HEK293 (cell line): ENCODE measurements around the gene CNIH3.

ENCODE experiments used
- BCL11B ChIP-seq: fragments of 450-650 bp; formaldehyde crosslinking; IDR thresholded peaks from 2 replicates; pipeline ENCODE4 v1.5.1; 2016; ENCODE audit warnings: low read depth, missing biosample characterization, missing genetic modification characterization
- OSR2 ChIP-seq: fragments of 450-650 bp; formaldehyde crosslinking; IDR thresholded peaks from 2 replicates; pipeline ENCODE4 v1.5.1; 2016; ENCODE audit warnings: missing biosample characterization, missing genetic modification characterization
- ZBTB20 ChIP-seq: fragments of 450-650 bp; formaldehyde crosslinking; IDR thresholded peaks from 2 replicates; pipeline ENCODE4 v1.5.1; 2016; ENCODE audit warnings: missing biosample characterization, missing genetic modification characterization
- ZEB2 ChIP-seq: fragments of 450-650 bp; formaldehyde crosslinking; IDR thresholded peaks from 2 replicates; pipeline ENCODE4 v1.5.1; 2016; ENCODE audit warnings: missing biosample characterization, missing genetic modification characterization
- ZFP37 ChIP-seq: fragments of 450-650 bp; formaldehyde crosslinking; IDR thresholded peaks from 2 replicates; pipeline ENCODE4 v1.5.1; 2016; ENCODE audit warnings: missing biosample characterization, missing genetic modification characterization
- ZNF19 ChIP-seq: fragments of 450-650 bp; formaldehyde crosslinking; IDR thresholded peaks from 2 replicates; pipeline ENCODE4; 2016; ENCODE audit warnings: missing biosample characterization, missing genetic modification characterization, low read depth
- ZNF394 ChIP-seq: fragments of 450-650 bp; formaldehyde crosslinking; IDR thresholded peaks from 2 replicates; pipeline ENCODE4 v1.5.1; 2016; ENCODE audit warnings: missing biosample characterization, missing genetic modification characterization, mild to moderate bottlenecking, moderate library complexity, borderline replicate concordance
- ZNF549 ChIP-seq: fragments of 450-650 bp; IDR thresholded peaks from 2 replicates; pipeline ENCODE4 v1.5.1; 2018; ENCODE audit warnings: missing biosample characterization, missing genetic modification characterization, mild to moderate bottlenecking, inconsistent platforms, moderate library complexity
- ZNF621 ChIP-seq: fragments of 450-650 bp; formaldehyde crosslinking; IDR thresholded peaks from 2 replicates; pipeline ENCODE4 v1.5.1; 2017; ENCODE audit warnings: missing biosample characterization, missing genetic modification characterization
- ZNF670 ChIP-seq: fragments of 450-650 bp; formaldehyde crosslinking; IDR thresholded peaks from 2 replicates; pipeline ENCODE4 v1.5.1; 2016; ENCODE audit warnings: missing biosample characterization, missing genetic modification characterization, low read depth
- ZNF792 ChIP-seq: fragments of 450-650 bp; formaldehyde crosslinking; IDR thresholded peaks from 2 replicates; pipeline ENCODE4 v1.5.1; 2016; ENCODE audit warnings: missing biosample characterization, missing genetic modification characterization
- ZNF843 ChIP-seq: fragments of 450-650 bp; formaldehyde crosslinking; IDR thresholded peaks from 2 replicates; pipeline ENCODE4 v1.5.1; 2016; ENCODE audit warnings: missing biosample characterization, missing genetic modification characterization
- TF ChIP-seq, protein P1 (sequence below): fragments of 450-650 bp; formaldehyde crosslinking; IDR thresholded peaks from 2 replicates; pipeline ENCODE4 v1.5.1; 2016; ENCODE audit warnings: missing biosample characterization, missing genetic modification characterization
- TF ChIP-seq, protein P2 (sequence below): fragments of 450-650 bp; formaldehyde crosslinking; IDR thresholded peaks from 2 replicates; pipeline ENCODE4 v1.5.1; 2017; ENCODE audit warnings: missing biosample characterization, mild to moderate bottlenecking, missing genetic modification characterization, moderate library complexity
- TF ChIP-seq, protein P3 (sequence below): fragments of 450-650 bp; formaldehyde crosslinking; IDR thresholded peaks from 2 replicates; pipeline ENCODE4 v1.5.1; 2016; ENCODE audit warnings: missing biosample characterization, missing genetic modification characterization
- TF ChIP-seq, protein P4 (sequence below): fragments of 450-650 bp; formaldehyde crosslinking; IDR thresholded peaks from 2 replicates; pipeline ENCODE4 v1.5.1; 2016; ENCODE audit warnings: missing biosample characterization, missing genetic modification characterization
- TF ChIP-seq, protein P5 (sequence below): fragments of 450-650 bp; formaldehyde crosslinking; IDR thresholded peaks from 2 replicates; pipeline ENCODE4 v1.5.1; 2016; ENCODE audit warnings: missing biosample characterization, missing genetic modification characterization
- TF ChIP-seq, protein P6 (sequence below): fragments of 450-650 bp; formaldehyde crosslinking; IDR thresholded peaks from 2 replicates; pipeline ENCODE4 v1.5.1; 2016; ENCODE audit warnings: missing biosample characterization, missing genetic modification characterization
- TF ChIP-seq, protein P7 (sequence below): fragments of 450-650 bp; formaldehyde crosslinking; IDR thresholded peaks from 2 replicates; pipeline ENCODE4 v1.5.1; 2016; ENCODE audit warnings: missing biosample characterization, missing genetic modification characterization, low read depth
- TF ChIP-seq, protein P8 (sequence below): fragments of 450-650 bp; formaldehyde crosslinking; IDR thresholded peaks from 2 replicates; pipeline ENCODE4 v1.5.1; 2017; ENCODE audit warnings: missing biosample characterization, missing genetic modification characterization

CNIH3 gene

DNA sequence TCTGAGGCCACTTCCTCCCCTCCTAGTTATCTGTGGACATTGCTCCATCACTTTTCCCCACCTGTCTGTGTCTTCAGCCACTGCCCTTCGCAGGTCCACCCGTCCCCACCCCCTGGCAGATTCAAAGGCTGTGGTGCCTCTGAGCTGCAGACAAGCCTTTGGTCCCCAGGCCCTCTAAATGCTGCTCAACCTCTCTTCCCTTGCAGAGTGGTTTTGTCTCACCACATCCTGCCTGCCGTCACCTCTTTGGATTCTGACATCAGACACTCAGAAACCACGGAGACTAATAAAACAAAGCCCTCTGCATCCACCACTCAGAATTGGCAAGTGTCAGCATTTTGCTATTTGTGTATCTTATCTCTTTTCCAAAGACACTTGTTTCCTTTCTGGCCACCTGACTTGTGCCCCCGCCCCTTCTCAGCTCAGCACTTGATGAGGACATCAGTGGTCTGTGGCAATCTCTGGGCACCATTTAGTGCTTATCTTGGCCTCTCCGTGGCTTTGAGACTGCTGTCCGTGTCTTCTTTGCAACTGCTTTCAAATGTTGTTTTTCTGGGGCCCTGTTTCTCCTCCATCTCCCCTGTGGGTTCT is 7.7 kb downstream of the CNIH3 start (continued):
- TF ChIP-seq, protein P1, sequence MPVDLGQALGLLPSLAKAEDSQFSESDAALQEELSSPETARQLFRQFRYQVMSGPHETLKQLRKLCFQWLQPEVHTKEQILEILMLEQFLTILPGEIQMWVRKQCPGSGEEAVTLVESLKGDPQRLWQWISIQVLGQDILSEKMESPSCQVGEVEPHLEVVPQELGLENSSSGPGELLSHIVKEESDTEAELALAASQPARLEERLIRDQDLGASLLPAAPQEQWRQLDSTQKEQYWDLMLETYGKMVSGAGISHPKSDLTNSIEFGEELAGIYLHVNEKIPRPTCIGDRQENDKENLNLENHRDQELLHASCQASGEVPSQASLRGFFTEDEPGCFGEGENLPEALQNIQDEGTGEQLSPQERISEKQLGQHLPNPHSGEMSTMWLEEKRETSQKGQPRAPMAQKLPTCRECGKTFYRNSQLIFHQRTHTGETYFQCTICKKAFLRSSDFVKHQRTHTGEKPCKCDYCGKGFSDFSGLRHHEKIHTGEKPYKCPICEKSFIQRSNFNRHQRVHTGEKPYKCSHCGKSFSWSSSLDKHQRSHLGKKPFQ (tag by site-specific recombination) = 0 out of 2 replicates have a peak, but pooled peaks have one; percentile 18
- TF ChIP-seq ZFP37 = peak; percentile 50; the same call in 1 of the 2 replicates
- TF ChIP-seq, protein P2, sequence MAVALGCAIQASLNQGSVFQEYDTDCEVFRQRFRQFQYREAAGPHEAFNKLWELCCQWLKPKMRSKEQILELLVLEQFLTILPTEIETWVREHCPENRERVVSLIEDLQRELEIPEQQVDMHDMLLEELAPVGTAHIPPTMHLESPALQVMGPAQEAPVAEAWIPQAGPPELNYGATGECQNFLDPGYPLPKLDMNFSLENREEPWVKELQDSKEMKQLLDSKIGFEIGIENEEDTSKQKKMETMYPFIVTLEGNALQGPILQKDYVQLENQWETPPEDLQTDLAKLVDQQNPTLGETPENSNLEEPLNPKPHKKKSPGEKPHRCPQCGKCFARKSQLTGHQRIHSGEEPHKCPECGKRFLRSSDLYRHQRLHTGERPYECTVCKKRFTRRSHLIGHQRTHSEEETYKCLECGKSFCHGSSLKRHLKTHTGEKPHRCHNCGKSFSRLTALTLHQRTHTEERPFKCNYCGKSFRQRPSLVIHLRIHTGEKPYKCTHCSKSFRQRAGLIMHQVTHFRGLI (tag by site-specific recombination) = peak; percentile 65; the same call in 1 of the 2 replicates
- no peak for TF ChIP-seq ZNF549 (tag by site-specific recombination)
- TF ChIP-seq, protein P3, sequence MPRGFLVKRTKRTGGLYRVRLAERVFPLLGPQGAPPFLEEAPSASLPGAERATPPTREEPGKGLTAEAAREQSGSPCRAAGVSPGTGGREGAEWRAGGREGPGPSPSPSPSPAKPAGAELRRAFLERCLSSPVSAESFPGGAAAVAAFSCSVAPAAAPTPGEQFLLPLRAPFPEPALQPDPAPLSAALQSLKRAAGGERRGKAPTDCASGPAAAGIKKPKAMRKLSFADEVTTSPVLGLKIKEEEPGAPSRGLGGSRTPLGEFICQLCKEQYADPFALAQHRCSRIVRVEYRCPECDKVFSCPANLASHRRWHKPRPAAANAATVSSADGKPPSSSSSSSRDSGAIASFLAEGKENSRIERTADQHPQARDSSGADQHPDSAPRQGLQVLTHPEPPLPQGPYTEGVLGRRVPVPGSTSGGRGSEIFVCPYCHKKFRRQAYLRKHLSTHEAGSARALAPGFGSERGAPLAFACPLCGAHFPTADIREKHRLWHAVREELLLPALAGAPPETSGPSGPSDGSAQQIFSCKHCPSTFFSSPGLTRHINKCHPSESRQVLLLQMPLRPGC (tag by site-specific recombination) = peak; percentile 87
- TF ChIP-seq, protein P4, sequence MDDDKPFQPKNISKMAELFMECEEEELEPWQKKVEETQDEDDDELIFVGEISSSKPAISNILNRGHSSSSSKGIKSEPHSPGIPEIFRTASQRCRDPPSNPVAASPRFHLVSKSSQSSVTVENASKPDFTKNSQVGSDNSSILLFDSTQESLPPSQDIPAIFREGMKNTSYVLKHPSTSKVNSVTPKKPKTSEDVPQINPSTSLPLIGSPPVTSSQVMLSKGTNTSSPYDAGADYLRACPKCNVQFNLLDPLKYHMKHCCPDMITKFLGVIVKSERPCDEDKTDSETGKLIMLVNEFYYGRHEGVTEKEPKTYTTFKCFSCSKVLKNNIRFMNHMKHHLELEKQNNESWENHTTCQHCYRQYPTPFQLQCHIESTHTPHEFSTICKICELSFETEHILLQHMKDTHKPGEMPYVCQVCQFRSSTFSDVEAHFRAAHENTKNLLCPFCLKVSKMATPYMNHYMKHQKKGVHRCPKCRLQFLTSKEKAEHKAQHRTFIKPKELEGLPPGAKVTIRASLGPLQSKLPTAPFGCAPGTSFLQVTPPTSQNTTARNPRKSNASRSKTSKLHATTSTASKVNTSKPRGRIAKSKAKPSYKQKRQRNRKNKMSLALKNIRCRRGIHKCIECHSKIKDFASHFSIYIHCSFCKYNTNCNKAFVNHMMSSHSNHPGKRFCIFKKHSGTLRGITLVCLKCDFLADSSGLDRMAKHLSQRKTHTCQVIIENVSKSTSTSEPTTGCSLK (tag by site-specific recombination) = no peak
- TF ChIP-seq, protein P5, sequence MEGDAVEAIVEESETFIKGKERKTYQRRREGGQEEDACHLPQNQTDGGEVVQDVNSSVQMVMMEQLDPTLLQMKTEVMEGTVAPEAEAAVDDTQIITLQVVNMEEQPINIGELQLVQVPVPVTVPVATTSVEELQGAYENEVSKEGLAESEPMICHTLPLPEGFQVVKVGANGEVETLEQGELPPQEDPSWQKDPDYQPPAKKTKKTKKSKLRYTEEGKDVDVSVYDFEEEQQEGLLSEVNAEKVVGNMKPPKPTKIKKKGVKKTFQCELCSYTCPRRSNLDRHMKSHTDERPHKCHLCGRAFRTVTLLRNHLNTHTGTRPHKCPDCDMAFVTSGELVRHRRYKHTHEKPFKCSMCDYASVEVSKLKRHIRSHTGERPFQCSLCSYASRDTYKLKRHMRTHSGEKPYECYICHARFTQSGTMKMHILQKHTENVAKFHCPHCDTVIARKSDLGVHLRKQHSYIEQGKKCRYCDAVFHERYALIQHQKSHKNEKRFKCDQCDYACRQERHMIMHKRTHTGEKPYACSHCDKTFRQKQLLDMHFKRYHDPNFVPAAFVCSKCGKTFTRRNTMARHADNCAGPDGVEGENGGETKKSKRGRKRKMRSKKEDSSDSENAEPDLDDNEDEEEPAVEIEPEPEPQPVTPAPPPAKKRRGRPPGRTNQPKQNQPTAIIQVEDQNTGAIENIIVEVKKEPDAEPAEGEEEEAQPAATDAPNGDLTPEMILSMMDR (tag by site-specific recombination) = no peak
- TF ChIP-seq, protein P6, sequence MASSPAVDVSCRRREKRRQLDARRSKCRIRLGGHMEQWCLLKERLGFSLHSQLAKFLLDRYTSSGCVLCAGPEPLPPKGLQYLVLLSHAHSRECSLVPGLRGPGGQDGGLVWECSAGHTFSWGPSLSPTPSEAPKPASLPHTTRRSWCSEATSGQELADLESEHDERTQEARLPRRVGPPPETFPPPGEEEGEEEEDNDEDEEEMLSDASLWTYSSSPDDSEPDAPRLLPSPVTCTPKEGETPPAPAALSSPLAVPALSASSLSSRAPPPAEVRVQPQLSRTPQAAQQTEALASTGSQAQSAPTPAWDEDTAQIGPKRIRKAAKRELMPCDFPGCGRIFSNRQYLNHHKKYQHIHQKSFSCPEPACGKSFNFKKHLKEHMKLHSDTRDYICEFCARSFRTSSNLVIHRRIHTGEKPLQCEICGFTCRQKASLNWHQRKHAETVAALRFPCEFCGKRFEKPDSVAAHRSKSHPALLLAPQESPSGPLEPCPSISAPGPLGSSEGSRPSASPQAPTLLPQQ (tag by site-specific recombination) = peak; percentile 95
- TF ChIP-seq ZNF394 (tag by site-specific recombination) = peak; percentile 67; the same call in 1 of the 2 replicates
- TF ChIP-seq, protein P7, sequence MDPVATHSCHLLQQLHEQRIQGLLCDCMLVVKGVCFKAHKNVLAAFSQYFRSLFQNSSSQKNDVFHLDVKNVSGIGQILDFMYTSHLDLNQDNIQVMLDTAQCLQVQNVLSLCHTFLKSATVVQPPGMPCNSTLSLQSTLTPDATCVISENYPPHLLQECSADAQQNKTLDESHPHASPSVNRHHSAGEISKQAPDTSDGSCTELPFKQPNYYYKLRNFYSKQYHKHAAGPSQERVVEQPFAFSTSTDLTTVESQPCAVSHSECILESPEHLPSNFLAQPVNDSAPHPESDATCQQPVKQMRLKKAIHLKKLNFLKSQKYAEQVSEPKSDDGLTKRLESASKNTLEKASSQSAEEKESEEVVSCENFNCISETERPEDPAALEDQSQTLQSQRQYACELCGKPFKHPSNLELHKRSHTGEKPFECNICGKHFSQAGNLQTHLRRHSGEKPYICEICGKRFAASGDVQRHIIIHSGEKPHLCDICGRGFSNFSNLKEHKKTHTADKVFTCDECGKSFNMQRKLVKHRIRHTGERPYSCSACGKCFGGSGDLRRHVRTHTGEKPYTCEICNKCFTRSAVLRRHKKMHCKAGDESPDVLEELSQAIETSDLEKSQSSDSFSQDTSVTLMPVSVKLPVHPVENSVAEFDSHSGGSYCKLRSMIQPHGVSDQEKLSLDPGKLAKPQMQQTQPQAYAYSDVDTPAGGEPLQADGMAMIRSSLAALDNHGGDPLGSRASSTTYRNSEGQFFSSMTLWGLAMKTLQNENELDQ (tag by site-specific recombination) = no peak
- TF ChIP-seq ZNF792 (tag by site-specific recombination) = peak; percentile 81; the same call in 1 of the 2 replicates
- TF ChIP-seq BCL11B (tag by site-specific recombination) = no peak
- peak; percentile 47 for TF ChIP-seq ZBTB20
- no peak for TF ChIP-seq ZNF621 (tag by site-specific recombination)
- peak; percentile 99 for TF ChIP-seq ZEB2 (tag by site-specific recombination)
- peak; percentile 86 for TF ChIP-seq OSR2 (tag by site-specific recombination)
- no peak for TF ChIP-seq ZNF19
- TF ChIP-seq, protein P8, sequence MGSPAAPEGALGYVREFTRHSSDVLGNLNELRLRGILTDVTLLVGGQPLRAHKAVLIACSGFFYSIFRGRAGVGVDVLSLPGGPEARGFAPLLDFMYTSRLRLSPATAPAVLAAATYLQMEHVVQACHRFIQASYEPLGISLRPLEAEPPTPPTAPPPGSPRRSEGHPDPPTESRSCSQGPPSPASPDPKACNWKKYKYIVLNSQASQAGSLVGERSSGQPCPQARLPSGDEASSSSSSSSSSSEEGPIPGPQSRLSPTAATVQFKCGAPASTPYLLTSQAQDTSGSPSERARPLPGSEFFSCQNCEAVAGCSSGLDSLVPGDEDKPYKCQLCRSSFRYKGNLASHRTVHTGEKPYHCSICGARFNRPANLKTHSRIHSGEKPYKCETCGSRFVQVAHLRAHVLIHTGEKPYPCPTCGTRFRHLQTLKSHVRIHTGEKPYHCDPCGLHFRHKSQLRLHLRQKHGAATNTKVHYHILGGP = no peak
- TF ChIP-seq ZNF670 (tag by site-specific recombination) = no peak
- TF ChIP-seq ZNF843 (tag by site-specific recombination) = peak; percentile 94
